Measurements from ENCODE around the gene MAPK10. TPM values are rescaled to one million over a fixed set of nuclear protein-coding genes. Genes with fewer than 3 reads are reported as not detected.

The MAPK10 gene
- total RNA-seq, 3 donors from 2014 or later (not counting 1 experiment from before 2014, with no cell fraction given), result 0.92 TPM; not detected in 2

DNA sequence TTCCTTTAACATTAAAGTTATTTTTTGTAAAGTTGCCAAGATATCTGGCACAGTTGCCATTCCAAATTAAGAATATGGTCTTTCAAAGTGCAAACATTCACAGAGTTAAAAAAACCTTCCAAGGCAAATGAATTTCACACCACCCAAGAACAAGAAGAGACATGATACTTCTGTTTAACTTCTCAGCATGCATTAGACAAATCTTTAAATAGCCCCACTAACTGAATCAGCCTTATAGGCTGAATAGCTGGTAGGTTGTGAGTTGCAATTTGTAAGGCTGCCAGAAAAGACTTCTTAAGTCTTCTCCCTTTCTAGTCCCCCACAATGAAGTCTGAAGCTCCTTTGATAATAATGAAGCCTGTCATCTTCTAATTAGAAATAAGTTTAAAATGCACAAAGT, 95.6 kb downstream of the MAPK10 start:
- Histone ChIP-seq H3K4me3 (ENCODE audit: low read length) (no peak overlapping the region), H3K27me3 (ENCODE audit: control insufficient read depth, insufficient read depth, low read length) (no peaks in the 10 kb centered on the region), H3K9me3 (ENCODE audit: control insufficient read depth, insufficient read depth, low read length) (no peaks in the 10 kb centered on the region), H3K4me1 (ENCODE audit: control insufficient read depth, insufficient read depth, low read length) (no peaks in the 10 kb centered on the region), H3K36me3 (ENCODE audit: control insufficient read depth, insufficient read depth, low read length) (no peaks in the 10 kb centered on the region), H3K27ac (ENCODE audit: low read length) (no peak overlapping the region)
- TF ChIP-seq, protein P1, sequence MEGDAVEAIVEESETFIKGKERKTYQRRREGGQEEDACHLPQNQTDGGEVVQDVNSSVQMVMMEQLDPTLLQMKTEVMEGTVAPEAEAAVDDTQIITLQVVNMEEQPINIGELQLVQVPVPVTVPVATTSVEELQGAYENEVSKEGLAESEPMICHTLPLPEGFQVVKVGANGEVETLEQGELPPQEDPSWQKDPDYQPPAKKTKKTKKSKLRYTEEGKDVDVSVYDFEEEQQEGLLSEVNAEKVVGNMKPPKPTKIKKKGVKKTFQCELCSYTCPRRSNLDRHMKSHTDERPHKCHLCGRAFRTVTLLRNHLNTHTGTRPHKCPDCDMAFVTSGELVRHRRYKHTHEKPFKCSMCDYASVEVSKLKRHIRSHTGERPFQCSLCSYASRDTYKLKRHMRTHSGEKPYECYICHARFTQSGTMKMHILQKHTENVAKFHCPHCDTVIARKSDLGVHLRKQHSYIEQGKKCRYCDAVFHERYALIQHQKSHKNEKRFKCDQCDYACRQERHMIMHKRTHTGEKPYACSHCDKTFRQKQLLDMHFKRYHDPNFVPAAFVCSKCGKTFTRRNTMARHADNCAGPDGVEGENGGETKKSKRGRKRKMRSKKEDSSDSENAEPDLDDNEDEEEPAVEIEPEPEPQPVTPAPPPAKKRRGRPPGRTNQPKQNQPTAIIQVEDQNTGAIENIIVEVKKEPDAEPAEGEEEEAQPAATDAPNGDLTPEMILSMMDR (IDR thresholded peaks at IDR 0.05), result no peak
- H3K36me3 Mint-ChIP-seq, result no peaks in the 10 kb centered on the region
- H3K4me3 Mint-ChIP-seq, result no peak overlapping the region
- no peak overlapping the region for H3K27ac Mint-ChIP-seq
- peaks cover 2 to 4% of the 10 kb centered on the region in 2 donors for H3K9me3 Mint-ChIP-seq
- no peaks in the 10 kb centered on the region for H3K27me3 Mint-ChIP-seq (ENCODE audit: low read depth in 2 of 2)
- no peak for DNase-seq
- no peak for ATAC-seq
- intact Hi-C loops (cut with micrococcal nuclease), result no loop called here
- no peaks in the 10 kb centered on the region for H3K4me1 Mint-ChIP-seq

DNA sequence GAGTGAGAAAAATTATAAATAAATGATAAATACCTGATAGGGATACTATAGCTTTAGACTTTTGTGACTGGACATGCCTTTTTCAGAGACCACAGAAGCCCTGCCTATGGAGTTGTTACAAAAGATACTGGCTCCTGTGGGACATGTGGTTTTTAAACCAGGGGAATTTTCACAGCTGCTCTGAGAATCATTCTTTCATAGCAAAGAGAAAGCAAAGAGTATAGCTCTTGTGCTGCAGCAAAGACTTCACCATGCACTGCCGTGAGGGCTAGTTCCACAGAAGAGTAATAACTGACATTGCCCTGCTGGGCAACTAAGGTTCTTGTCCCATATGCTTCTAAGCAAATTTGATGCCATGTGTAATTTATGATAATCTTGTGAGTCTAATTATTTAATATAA, 98.2 kb downstream of the MAPK10 start:
- Histone ChIP-seq H3K27me3 (ENCODE audit: control insufficient read depth, insufficient read depth, low read length) (no peaks in the 10 kb centered on the region), H3K27ac (ENCODE audit: low read length) (no peak overlapping the region), H3K9me3 (ENCODE audit: control insufficient read depth, insufficient read depth, low read length) (no peaks in the 10 kb centered on the region), H3K36me3 (ENCODE audit: control insufficient read depth, insufficient read depth, low read length) (no peaks in the 10 kb centered on the region), H3K4me1 (ENCODE audit: control insufficient read depth, insufficient read depth, low read length) (no peaks in the 10 kb centered on the region), H3K4me3 (ENCODE audit: low read length) (no peak overlapping the region)
- H3K27ac Mint-ChIP-seq, result no peak overlapping the region
- no peaks in the 10 kb centered on the region for H3K27me3 Mint-ChIP-seq (ENCODE audit: low read depth in 2 of 2)
- no peak for DNase-seq
- TF ChIP-seq, protein P1 (IDR thresholded peaks at IDR 0.05), result no peak
- no peaks in the 10 kb centered on the region for H3K36me3 Mint-ChIP-seq
- intact Hi-C loops (cut with micrococcal nuclease), result no loop called here
- H3K4me3 Mint-ChIP-seq, result no peak overlapping the region
- no peaks in the 10 kb centered on the region for H3K4me1 Mint-ChIP-seq
- ATAC-seq, result no peak
- peaks cover 2 to 4% of the 10 kb centered on the region in 2 donors for H3K9me3 Mint-ChIP-seq
- WGBS (ENCODE audit: insufficient coverage), result 84% methylated on average over 1 of the region's 1 CpG

DNA sequence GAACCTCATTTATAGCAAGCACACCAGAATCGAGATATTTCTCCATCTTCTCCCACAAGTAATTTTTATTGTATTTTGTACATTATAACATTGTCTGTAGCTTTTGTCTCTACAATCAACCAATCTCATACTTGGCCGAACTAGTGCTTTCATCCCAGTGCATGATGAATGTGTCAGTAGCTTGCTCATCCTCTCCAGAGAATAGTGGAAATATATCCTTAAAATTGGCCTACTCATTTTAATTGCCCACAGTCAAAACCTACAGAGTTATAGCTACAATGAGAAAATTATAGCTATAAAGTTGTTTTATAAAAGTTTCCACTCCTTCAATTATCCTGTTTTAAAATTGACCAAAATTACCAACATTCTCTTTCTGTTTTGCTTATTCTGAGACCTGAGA, 103.8 kb downstream of the MAPK10 start:
- H3K27me3 Mint-ChIP-seq (ENCODE audit: low read depth in 2 of 2), result no peaks in the 10 kb centered on the region
- intact Hi-C loops (cut with micrococcal nuclease), result no loop called here
- no peaks in the 10 kb centered on the region for H3K4me1 Mint-ChIP-seq
- no peaks in the 10 kb centered on the region for H3K36me3 ChIP-seq (ENCODE audit: control insufficient read depth, insufficient read depth, low read length)
- DNase-seq (no peak), ATAC-seq (no peak)
- H3K4me3 ChIP-seq (ENCODE audit: low read length), result no peak overlapping the region
- no peaks in the 10 kb centered on the region for H3K27me3 ChIP-seq (ENCODE audit: control insufficient read depth, insufficient read depth, low read length)
- no peak overlapping the region for H3K4me3 Mint-ChIP-seq
- H3K9me3 ChIP-seq (ENCODE audit: control insufficient read depth, insufficient read depth, low read length), result no peaks in the 10 kb centered on the region
- H3K36me3 Mint-ChIP-seq, result no peaks in the 10 kb centered on the region
- no peaks in the 10 kb centered on the region for H3K4me1 ChIP-seq (ENCODE audit: control insufficient read depth, insufficient read depth, low read length)
- H3K27ac Mint-ChIP-seq, result no peak overlapping the region
- peaks cover 0 to 2% of the 10 kb centered on the region in 2 donors for H3K9me3 Mint-ChIP-seq
- WGBS (ENCODE audit: insufficient coverage), result 100% methylated on average over 1 of the region's 2 CpGs
- H3K27ac ChIP-seq (ENCODE audit: low read length), result no peak overlapping the region
- TF ChIP-seq, protein P1 (IDR thresholded peaks at IDR 0.05), result no peak

DNA sequence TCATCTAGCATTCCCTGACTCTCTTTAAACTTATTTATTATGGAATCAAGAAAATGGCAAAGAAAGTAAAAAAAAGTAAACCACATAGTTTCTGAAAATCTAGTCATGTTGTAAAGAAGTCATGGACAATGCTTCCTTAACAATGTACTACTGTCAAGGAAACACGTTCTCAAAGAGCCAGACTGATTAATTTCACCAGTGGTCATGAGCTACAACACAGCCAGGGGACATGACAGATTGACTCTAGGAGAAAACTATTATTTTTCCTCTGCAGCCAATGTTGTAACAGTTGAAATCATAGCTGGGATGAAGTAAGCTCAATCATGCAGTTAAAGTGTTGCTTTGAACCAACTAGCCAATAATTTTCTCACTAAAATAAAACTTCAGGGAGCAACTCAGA, 109.2 kb downstream of the MAPK10 start:
- peaks cover 5 to 6% of the 10 kb centered on the region in 2 donors for H3K9me3 Mint-ChIP-seq
- no peaks in the 10 kb centered on the region for H3K27me3 ChIP-seq (ENCODE audit: control insufficient read depth, insufficient read depth, low read length)
- H3K4me3 ChIP-seq (ENCODE audit: low read length), result no peak overlapping the region
- H3K27ac Mint-ChIP-seq, result no peak overlapping the region
- no peak overlapping the region for H3K4me3 Mint-ChIP-seq
- DNase-seq (no peak), ATAC-seq (no peak)
- no peaks in the 10 kb centered on the region for H3K36me3 ChIP-seq (ENCODE audit: control insufficient read depth, insufficient read depth, low read length)
- H3K4me1 Mint-ChIP-seq, result no peaks in the 10 kb centered on the region
- H3K27ac ChIP-seq (ENCODE audit: low read length), result no peak overlapping the region
- TF ChIP-seq, protein P1 (IDR thresholded peaks at IDR 0.05), result no peak
- no peaks in the 10 kb centered on the region for H3K9me3 ChIP-seq (ENCODE audit: control insufficient read depth, insufficient read depth, low read length)
- no peaks in the 10 kb centered on the region for H3K36me3 Mint-ChIP-seq
- no peaks in the 10 kb centered on the region for H3K4me1 ChIP-seq (ENCODE audit: control insufficient read depth, insufficient read depth, low read length)
- intact Hi-C loops (cut with micrococcal nuclease), result no loop called here
- WGBS (ENCODE audit: insufficient coverage), result 70% methylated on average over 1 of the region's 1 CpG
- no peaks in the 10 kb centered on the region for H3K27me3 Mint-ChIP-seq (ENCODE audit: low read depth in 2 of 2)

Measured in natural killer cell (primary cell).